H9 (cell line): Measurements from ENCODE around the gene UST. TPM values are rescaled to one million over a fixed set of nuclear protein-coding genes. Genes with fewer than 3 reads are reported as not detected.

ENCODE experiments used
- DNase-seq: peaks from one replicate; pipeline ENCODE4 v3.0.0-alpha.2; 2017
- H2AFZ ChIP-seq: one replicate; pipeline ENCODE4 v1.6.1; 2013; ENCODE audit warnings: mild to moderate bottlenecking, low read length, control low read depth, moderate library complexity
- H2AK5ac ChIP-seq: 2 replicates; pipeline ENCODE4 v1.6.1; 2013; ENCODE audit warnings: low read length, control low read depth, mixed read lengths; ENCODE audit not compliant: insufficient read length
- H2BK120ac ChIP-seq: one replicate; pipeline ENCODE4 v1.6.1; 2013; ENCODE audit warnings: low read depth, mild to moderate bottlenecking, low read length, control low read depth, inconsistent platforms; ENCODE audit not compliant: poor library complexity, severe bottlenecking
- H2BK12ac ChIP-seq: 2 replicates; pipeline ENCODE4 v1.6.1; 2013; ENCODE audit warnings: low read length, control low read depth, mixed read lengths, low read depth; ENCODE audit not compliant: insufficient read length
- H2BK15ac ChIP-seq: 2 replicates; pipeline ENCODE4 v1.6.1; 2013; ENCODE audit warnings: low read depth, low read length, control low read depth
- H2BK20ac ChIP-seq: one replicate; pipeline ENCODE4 v1.6.1; 2013; ENCODE audit warnings: low read depth, mild to moderate bottlenecking, low read length, control low read depth, inconsistent platforms; ENCODE audit not compliant: poor library complexity, severe bottlenecking
- H2BK5ac ChIP-seq: 2 replicates; pipeline ENCODE4 v1.6.1; 2013; ENCODE audit warnings: low read length, control low read depth, mixed read lengths; ENCODE audit not compliant: insufficient read length
- H3K14ac ChIP-seq: 2 replicates; pipeline ENCODE4 v1.6.1; 2013; ENCODE audit warnings: low read length, control low read depth; ENCODE audit not compliant: insufficient read depth
- H3K18ac ChIP-seq: 2 replicates; pipeline ENCODE4 v1.6.1; 2013; ENCODE audit warnings: low read depth, mild to moderate bottlenecking, mixed read lengths, low read length, control low read depth; ENCODE audit not compliant: insufficient read length
- H3K23ac ChIP-seq: 2 replicates; pipeline ENCODE4 v1.6.1; 2013; ENCODE audit warnings: low read length, control low read depth, mixed read lengths, low read depth; ENCODE audit not compliant: insufficient read length
- H3K23me2 ChIP-seq: 2 replicates; pipeline ENCODE4 v1.6.1; 2013; ENCODE audit warnings: low read depth, mild to moderate bottlenecking, mixed read lengths, low read length, control low read depth; ENCODE audit not compliant: insufficient read length, poor library complexity, severe bottlenecking
- H3K27ac ChIP-seq: 2 replicates; pipeline ENCODE4 v1.5.1; 2013; ENCODE audit warnings: low read length, control low read depth, mixed read lengths, low read depth; ENCODE audit not compliant: insufficient read length
- H3K27me3 ChIP-seq: 2 replicates; pipeline ENCODE4 v1.6.1; 2013; ENCODE audit warnings: low read length, control low read depth, inconsistent platforms; ENCODE audit not compliant: insufficient read depth
- H3K4ac ChIP-seq: 2 replicates; pipeline ENCODE4 v1.6.1; 2013; ENCODE audit warnings: low read depth, mild to moderate bottlenecking, control low read depth, inconsistent platforms, low read length, moderate library complexity
- H3K4me1 ChIP-seq: 2 replicates; pipeline ENCODE4 v1.6.1; 2013; ENCODE audit warnings: low read length, control low read depth, inconsistent platforms; ENCODE audit not compliant: insufficient read depth
- H3K4me2 ChIP-seq: 2 replicates; pipeline ENCODE4 v1.6.1; 2013; ENCODE audit warnings: low read length, control low read depth, mixed read lengths; ENCODE audit not compliant: insufficient read length, insufficient read depth
- H3K56ac ChIP-seq: 2 replicates; pipeline ENCODE4 v1.6.1; 2013; ENCODE audit warnings: low read depth, mild to moderate bottlenecking, mixed read lengths, low read length, control low read depth; ENCODE audit not compliant: insufficient read length
- H3K79me1 ChIP-seq: 2 replicates; pipeline ENCODE4 v1.6.1; 2013; ENCODE audit warnings: low read depth, mild to moderate bottlenecking, moderate library complexity, low read length, control low read depth, inconsistent platforms; ENCODE audit not compliant: insufficient read depth, poor library complexity, severe bottlenecking
- H3K79me2 ChIP-seq: 2 replicates; pipeline ENCODE4 v1.6.1; 2013; ENCODE audit warnings: low read length, control low read depth, inconsistent platforms; ENCODE audit not compliant: insufficient read depth
- H3K9ac ChIP-seq: 2 replicates; pipeline ENCODE4 v1.6.1; 2013; ENCODE audit warnings: low read length, control low read depth, mixed read lengths; ENCODE audit not compliant: insufficient read length; ENCODE audit errors: extremely low read depth
- H3K9me3 ChIP-seq: one replicate; pipeline ENCODE4 v1.6.1; 2013; ENCODE audit warnings: low read depth, low read length, inconsistent platforms; ENCODE audit not compliant: control insufficient read depth
- H3T11ph ChIP-seq: one replicate; pipeline ENCODE4 v1.6.1; 2013; ENCODE audit warnings: mild to moderate bottlenecking, low read length, control low read depth, inconsistent platforms
- H4K20me1 ChIP-seq: one replicate; pipeline ENCODE4 v1.6.1; 2013; ENCODE audit not compliant: control insufficient read depth, insufficient read length, insufficient read depth
- H4K5ac ChIP-seq: 2 replicates; pipeline ENCODE4 v1.6.1; 2013; ENCODE audit warnings: low read depth, mild to moderate bottlenecking, mixed read lengths, low read length, control low read depth; ENCODE audit not compliant: insufficient read length
- H4K8ac ChIP-seq: replicated peaks from 2 replicates; pipeline ENCODE4 v1.6.1; 2013; ENCODE audit warnings: low read length, control low read depth, mixed read lengths, low read depth; ENCODE audit not compliant: insufficient read length
- H4K91ac ChIP-seq: 2 replicates; pipeline ENCODE4 v1.6.1; 2013; ENCODE audit warnings: low read depth, mild to moderate bottlenecking, moderate library complexity, mixed read lengths, low read length, control low read depth; ENCODE audit not compliant: insufficient read length
- H3K27ac Mint-ChIP-seq, 3 experiments: 2 replicates in 2 of 3; 3 replicates in 1 of 3; pipeline ENCODE4 v1.8.0; 2020 to 2021; ENCODE audit warnings: mixed read lengths in 3 of 3, mild to moderate bottlenecking in 1 of 3, moderate library complexity in 1 of 3
- H3K27me3 Mint-ChIP-seq: 2 replicates; pipeline ENCODE4 v1.8.0; 2021; ENCODE audit warnings: low read depth, mild to moderate bottlenecking, moderate library complexity, mixed read lengths
- H3K36me3 Mint-ChIP-seq, 3 experiments: 2 replicates in 2 of 3; 3 replicates in 1 of 3; pipeline ENCODE4 v1.8.0; 2020 to 2021; ENCODE audit warnings: low read depth in 3 of 3, mixed read lengths in 3 of 3; ENCODE audit not compliant: insufficient read depth in 1 of 3
- H3K4me1 Mint-ChIP-seq, 2 experiments: 2 replicates each; pipeline ENCODE4 v1.8.0; 2020; ENCODE audit warnings: mixed read lengths in 2 of 2
- H3K4me3 Mint-ChIP-seq, 2 experiments: 2 replicates in 1 of 2; 3 replicates in 1 of 2; pipeline ENCODE4 v1.8.0; 2020 to 2021; ENCODE audit warnings: mild to moderate bottlenecking in 2 of 2, mixed read lengths in 2 of 2, moderate library complexity in 1 of 2
- H3K9me3 Mint-ChIP-seq, 2 experiments: 2 replicates in 1 of 2; 3 replicates in 1 of 2; pipeline ENCODE4 v1.8.0; 2020; ENCODE audit warnings: mild to moderate bottlenecking in 2 of 2, mixed read lengths in 2 of 2, moderate library complexity in 1 of 2
- whole genome bisulfite sequencing: extraction: QIAGEN DNeasy Blood & Tissue Kit; methylation state at CpG from one replicate; pipeline ENCODE4 v1.1.7; 2013; ENCODE audit warnings: missing lambda C conversion rate, low lambda C conversion rate, mixed read lengths; ENCODE audit not compliant: insufficient read length; ENCODE audit errors: extremely low coverage; 5-methylcytosine and 5-hydroxymethylcytosine counted together
- total RNA-seq: library from RNA; stranded (reverse); gene quantifications from 2 replicates; pipeline ENCODE4 v1.2.1, GENCODE V29; 2021
- TF ChIP-seq, protein P1 (sequence below): fragments of 200-600 bp; sonication (generic); conservative IDR thresholded peaks from 3 replicates; pipeline ENCODE4 v1.8.0; 2021; ENCODE audit warnings: antibody characterized with exemption, mild to moderate bottlenecking

Gene UST
- total RNA-seq, 1 experiment from 2014 or later = 14.4 TPM

DNA sequence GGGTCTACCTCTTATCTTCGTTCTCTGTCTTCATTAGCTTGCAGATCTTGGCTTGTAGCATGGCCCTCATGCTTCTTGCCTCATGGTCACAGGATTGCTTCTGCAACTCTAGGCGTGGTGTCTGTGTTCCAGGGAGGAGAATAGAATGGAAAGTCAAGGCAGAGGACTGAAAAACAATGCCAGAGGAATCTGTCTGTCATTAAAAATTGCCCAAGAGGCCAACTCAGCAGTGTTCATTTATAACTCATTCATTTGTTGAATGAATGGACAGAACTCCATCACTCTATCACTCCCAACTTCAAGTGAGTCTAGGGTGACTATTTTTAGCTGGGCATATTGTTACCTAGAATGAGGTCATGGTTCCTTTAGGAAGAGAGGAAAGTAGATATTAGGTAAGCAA lies 179.6 kb downstream of the UST start:
- no peak overlapping the region for H3K14ac ChIP-seq
- peaks cover 5% of the 10 kb centered on the region for H3K79me1 ChIP-seq
- no peaks in the 10 kb centered on the region for H3K23me2 ChIP-seq
- no peak overlapping the region for H2BK5ac ChIP-seq
- no peaks in the 10 kb centered on the region for H3K9me3 Mint-ChIP-seq
- no peak overlapping the region for H3K56ac ChIP-seq
- H3K4me1 ChIP-seq = peaks cover 10% of the 10 kb centered on the region
- no peak overlapping the region for H3K23ac ChIP-seq
- H3K9ac ChIP-seq = no peak overlapping the region
- H2BK20ac ChIP-seq = no peak overlapping the region
- no peak for DNase-seq
- H3K27ac ChIP-seq = no peak overlapping the region
- H4K8ac ChIP-seq = no peak overlapping the region
- H4K20me1 ChIP-seq = peaks cover 3% of the 10 kb centered on the region
- H2AK5ac ChIP-seq = no peak overlapping the region
- H3K79me2 ChIP-seq = no peaks in the 10 kb centered on the region
- no peak overlapping the region for H3K4me2 ChIP-seq
- TF ChIP-seq, protein P1, sequence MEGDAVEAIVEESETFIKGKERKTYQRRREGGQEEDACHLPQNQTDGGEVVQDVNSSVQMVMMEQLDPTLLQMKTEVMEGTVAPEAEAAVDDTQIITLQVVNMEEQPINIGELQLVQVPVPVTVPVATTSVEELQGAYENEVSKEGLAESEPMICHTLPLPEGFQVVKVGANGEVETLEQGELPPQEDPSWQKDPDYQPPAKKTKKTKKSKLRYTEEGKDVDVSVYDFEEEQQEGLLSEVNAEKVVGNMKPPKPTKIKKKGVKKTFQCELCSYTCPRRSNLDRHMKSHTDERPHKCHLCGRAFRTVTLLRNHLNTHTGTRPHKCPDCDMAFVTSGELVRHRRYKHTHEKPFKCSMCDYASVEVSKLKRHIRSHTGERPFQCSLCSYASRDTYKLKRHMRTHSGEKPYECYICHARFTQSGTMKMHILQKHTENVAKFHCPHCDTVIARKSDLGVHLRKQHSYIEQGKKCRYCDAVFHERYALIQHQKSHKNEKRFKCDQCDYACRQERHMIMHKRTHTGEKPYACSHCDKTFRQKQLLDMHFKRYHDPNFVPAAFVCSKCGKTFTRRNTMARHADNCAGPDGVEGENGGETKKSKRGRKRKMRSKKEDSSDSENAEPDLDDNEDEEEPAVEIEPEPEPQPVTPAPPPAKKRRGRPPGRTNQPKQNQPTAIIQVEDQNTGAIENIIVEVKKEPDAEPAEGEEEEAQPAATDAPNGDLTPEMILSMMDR = no peak
- no peaks in the 10 kb centered on the region for H3K27me3 ChIP-seq
- no peaks in the 10 kb centered on the region for H3K27me3 Mint-ChIP-seq
- H3K27ac Mint-ChIP-seq = peak overlapping the region in 1 of 3 experiments; percentile 58; a peak in 2 of 7 replicates
- no peak overlapping the region for H2AFZ ChIP-seq
- no peak overlapping the region for H2BK120ac ChIP-seq
- peaks cover 34 to 35% of the 10 kb centered on the region in 2 experiments for H3K4me1 Mint-ChIP-seq
- no peaks in the 10 kb centered on the region for H3K9me3 ChIP-seq
- no peak overlapping the region for H3T11ph ChIP-seq
- no peak overlapping the region for H2BK15ac ChIP-seq
- no peak overlapping the region for H4K91ac ChIP-seq
- no CpG with 5 or more reads among the region's 2 CpGs for WGBS
- H3K4me3 Mint-ChIP-seq = no peak overlapping the region
- H3K4ac ChIP-seq = no peak overlapping the region
- H2BK12ac ChIP-seq = no peak overlapping the region
- no peak overlapping the region for H3K18ac ChIP-seq
- H4K5ac ChIP-seq = no peak overlapping the region
- no peaks in the 10 kb centered on the region; a peak in 2 of 7 replicates for H3K36me3 Mint-ChIP-seq
